Neuronal stem cell (in vitro differentiated cells): ENCODE results near the gene IFIT1.
"Not testable (repeated sequence)": the region's sequence is repeated elsewhere in the genome, so short reads cannot be mapped to it uniquely, and the experiment has no call there.

Experiments
- DNase-seq: peaks from one replicate; pipeline ENCODE4 v3.0.0-alpha.2; 2013; ENCODE audit warnings: low spot score
- H2AFZ ChIP-seq: one replicate; pipeline ENCODE4 v1.6.1; 2013; ENCODE audit warnings: mild to moderate bottlenecking, low read length, inconsistent platforms
- H2AK5ac ChIP-seq: 2 replicates; pipeline ENCODE4 v1.6.1; 2013; ENCODE audit warnings: low read depth, mild to moderate bottlenecking, inconsistent platforms, low read length, moderate library complexity, mixed read lengths
- H2BK120ac ChIP-seq: 2 replicates; pipeline ENCODE4 v1.6.1; 2013; ENCODE audit warnings: low read depth, mild to moderate bottlenecking, inconsistent platforms, low read length, moderate library complexity, mixed read lengths
- H2BK12ac ChIP-seq: one replicate; pipeline ENCODE4 v1.6.1; 2013; ENCODE audit warnings: low read length, inconsistent platforms
- H2BK15ac ChIP-seq: 2 replicates; pipeline ENCODE4 v1.6.1; 2013; ENCODE audit warnings: mild to moderate bottlenecking, low read length, inconsistent platforms, mixed read lengths
- H2BK5ac ChIP-seq: one replicate; pipeline ENCODE4 v1.6.1; 2013; ENCODE audit warnings: inconsistent platforms, mild to moderate bottlenecking, low read length, moderate library complexity
- H3K14ac ChIP-seq: one replicate; pipeline ENCODE4 v1.6.1; 2013; ENCODE audit warnings: low read length, inconsistent platforms
- H3K18ac ChIP-seq: 2 replicates; pipeline ENCODE4 v1.6.1; 2013; ENCODE audit warnings: low read length, inconsistent platforms
- H3K23ac ChIP-seq: 2 replicates; pipeline ENCODE4 v1.6.1; 2013; ENCODE audit warnings: low read depth, mild to moderate bottlenecking, mixed read lengths, low read length, inconsistent platforms; ENCODE audit not compliant: poor library complexity
- H3K27ac ChIP-seq: replicated peaks from 3 replicates; pipeline ENCODE4 v1.5.1; 2013; ENCODE audit warnings: low read length, inconsistent platforms
- H3K27me3 ChIP-seq, 3 experiments: 2 replicates each; pipeline ENCODE4 v1.6.1; 2013; ENCODE audit warnings: low read length in 3 of 3, mild to moderate bottlenecking in 2 of 3, inconsistent platforms in 1 of 3, low read depth in 1 of 3, mixed read lengths in 1 of 3, moderate library complexity in 1 of 3; ENCODE audit not compliant: control insufficient read depth in 3 of 3, insufficient read depth in 3 of 3
- H3K36me3 ChIP-seq, 2 donors: replicated peaks in 1 of 2; 2 replicates each; pipeline ENCODE4 v1.6.1; 2013; ENCODE audit warnings: low read length in 2 of 2; ENCODE audit not compliant: control insufficient read depth in 2 of 2, insufficient read depth in 2 of 2
- H3K4ac ChIP-seq: 2 replicates; pipeline ENCODE4 v1.6.1; 2013; ENCODE audit warnings: inconsistent platforms, mild to moderate bottlenecking, low read length, moderate library complexity
- H3K4me1 ChIP-seq, 2 donors: 1 replicate in 1 of 2; 2 replicates in 1 of 2; pipeline ENCODE4 v1.6.1; 2013; ENCODE audit warnings: low read length in 2 of 2, low read depth in 1 of 2; ENCODE audit not compliant: control insufficient read depth in 2 of 2, insufficient read depth in 1 of 2
- H3K4me2 ChIP-seq: one replicate; pipeline ENCODE4 v1.6.1; 2013; ENCODE audit warnings: mild to moderate bottlenecking, low read length, inconsistent platforms; ENCODE audit not compliant: insufficient read depth, poor library complexity, severe bottlenecking
- H3K4me3 ChIP-seq, 2 donors: 2 replicates each; pipeline ENCODE4 v1.5.1; 2013; ENCODE audit warnings: low read length in 2 of 2, mild to moderate bottlenecking in 2 of 2, inconsistent platforms in 1 of 2, moderate library complexity in 1 of 2
- H3K79me1 ChIP-seq: one replicate; pipeline ENCODE4 v1.6.1; 2013; ENCODE audit warnings: low read depth, mild to moderate bottlenecking, inconsistent platforms, low read length, moderate library complexity
- H3K9ac ChIP-seq: one replicate; pipeline ENCODE4 v1.6.1; 2013; ENCODE audit warnings: mild to moderate bottlenecking, low read depth, low read length, inconsistent platforms; ENCODE audit not compliant: poor library complexity
- H3K9me3 ChIP-seq, 2 donors: replicated peaks in 1 of 2; 2 replicates each; pipeline versions ENCODE3 to v1.6.1; 2013; ENCODE audit warnings: low read length in 2 of 2, mild to moderate bottlenecking in 2 of 2, inconsistent platforms in 1 of 2, low read depth in 1 of 2, mixed read lengths in 1 of 2, moderate library complexity in 1 of 2; ENCODE audit not compliant: control insufficient read depth in 2 of 2, insufficient read depth in 1 of 2
- H4K8ac ChIP-seq: one replicate; pipeline ENCODE4 v1.6.1; 2013; ENCODE audit warnings: low read depth, mild to moderate bottlenecking, inconsistent platforms, low read length, moderate library complexity
- H4K91ac ChIP-seq: one replicate; pipeline ENCODE4 v1.6.1; 2013; ENCODE audit warnings: low read length, low read depth, mild to moderate bottlenecking, inconsistent platforms; ENCODE audit not compliant: poor library complexity
- WGBS, 2 donors: extraction: QIAGEN DNeasy Blood & Tissue Kit; methylation state at CpG; one replicate each; pipeline ENCODE4 v1.1.7; 2013; ENCODE audit warnings: missing lambda C conversion rate in 2 of 2, mixed read lengths in 1 of 2; ENCODE audit not compliant: insufficient read length in 2 of 2, insufficient replicate concordance in 1 of 2; ENCODE audit errors: extremely low coverage in 2 of 2; 5-methylcytosine and 5-hydroxymethylcytosine counted together

Gene IFIT1

DNA sequence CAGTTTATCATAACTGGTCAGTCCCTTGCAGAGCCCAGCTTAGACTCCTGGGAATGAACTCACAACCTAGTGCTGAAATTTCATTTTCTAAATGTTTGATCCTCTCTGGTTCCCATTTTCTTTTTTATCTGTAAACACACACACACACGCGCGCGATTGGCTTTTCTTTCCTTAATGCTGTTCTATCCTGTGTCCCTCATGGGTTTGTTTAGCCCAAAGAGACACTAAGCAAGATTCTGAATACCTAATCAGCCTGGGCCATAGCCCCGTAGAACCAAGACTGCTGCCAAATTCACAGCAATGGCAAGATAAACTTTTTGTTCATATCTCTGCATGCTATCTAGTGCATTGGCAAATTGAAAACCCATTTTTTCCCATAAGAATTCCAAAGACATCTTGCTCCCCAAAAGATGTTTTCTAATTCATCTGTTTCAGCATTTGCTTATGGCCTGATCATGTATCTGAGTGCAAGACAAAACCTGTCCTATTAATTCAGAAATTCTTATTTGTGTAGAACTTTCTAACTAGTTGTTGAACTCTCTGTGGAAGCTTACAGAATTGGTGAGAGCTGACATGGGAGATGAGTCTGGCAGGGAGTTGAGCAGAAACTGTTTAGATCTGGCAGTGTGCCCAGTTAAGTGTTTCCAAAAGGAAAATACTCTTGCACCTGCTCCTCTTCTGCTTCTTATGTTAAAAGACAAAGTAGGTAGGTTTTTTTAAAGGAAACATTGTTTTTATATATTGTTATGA lies 1.8 kb upstream of the IFIT1 start:
- Histone ChIP-seq H4K8ac (no peak overlapping the region), H2BK5ac (no peak overlapping the region), H3K27ac (no peak overlapping the region), H3K79me1 (no peaks in the 10 kb centered on the region), H3K36me3 (no peaks in the 10 kb centered on the region), H2BK120ac (no peak overlapping the region), H2AK5ac (no peak overlapping the region), H3K14ac (no peak overlapping the region), H4K91ac (no peak overlapping the region), H3K4me2 (no peak overlapping the region), H2BK15ac (no peak overlapping the region), H2BK12ac (no peak overlapping the region), H3K23ac (no peak overlapping the region), H3K18ac (no peak overlapping the region), H3K9ac (no peak overlapping the region), H3K4me3 (no peak overlapping the region), H3K4me1 (peaks cover 1 to 3% of the 10 kb centered on the region in 2 donors), H3K9me3 (no peaks in the 10 kb centered on the region), H2AFZ (no peak overlapping the region), H3K4ac (no peak overlapping the region), H3K27me3 (no peaks in the 10 kb centered on the region)
- no CpG with 5 or more reads among the region's 5 CpGs for WGBS, 2 donors
- no peak for DNase-seq

DNA sequence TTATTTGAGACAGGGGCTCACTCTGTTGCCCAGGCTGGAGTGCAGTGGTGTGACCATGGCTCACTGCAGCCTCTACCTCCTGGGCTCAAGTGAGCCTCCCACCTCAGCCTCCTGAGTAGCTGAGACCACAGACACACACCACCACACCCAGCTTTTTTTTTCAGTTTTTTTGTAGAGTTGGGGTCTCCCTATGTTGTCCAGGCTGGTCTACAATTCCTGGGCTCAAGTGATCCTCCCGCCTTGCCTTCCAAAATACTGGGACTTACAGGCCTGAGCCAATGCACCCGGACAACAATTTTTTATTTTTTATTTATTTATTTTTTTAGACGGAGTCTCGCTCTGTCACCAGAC lies 1.2 kb upstream of the IFIT1 start:
- not testable (repeated sequence) for H2BK15ac ChIP-seq, H2BK12ac ChIP-seq, H3K79me1 ChIP-seq, H3K9ac ChIP-seq, H2BK5ac ChIP-seq, H4K8ac ChIP-seq, H3K4me2 ChIP-seq, H2BK120ac ChIP-seq, H3K4ac ChIP-seq, H2AK5ac ChIP-seq, H2AFZ ChIP-seq, H3K4me1 ChIP-seq, H3K23ac ChIP-seq, DNase-seq, H3K4me3 ChIP-seq, H3K18ac ChIP-seq, H3K27me3 ChIP-seq, H4K91ac ChIP-seq, H3K9me3 ChIP-seq, H3K36me3 ChIP-seq, H3K27ac ChIP-seq, H3K14ac ChIP-seq
- no CpG with 5 or more reads among the region's 4 CpGs for WGBS, 2 donors

DNA sequence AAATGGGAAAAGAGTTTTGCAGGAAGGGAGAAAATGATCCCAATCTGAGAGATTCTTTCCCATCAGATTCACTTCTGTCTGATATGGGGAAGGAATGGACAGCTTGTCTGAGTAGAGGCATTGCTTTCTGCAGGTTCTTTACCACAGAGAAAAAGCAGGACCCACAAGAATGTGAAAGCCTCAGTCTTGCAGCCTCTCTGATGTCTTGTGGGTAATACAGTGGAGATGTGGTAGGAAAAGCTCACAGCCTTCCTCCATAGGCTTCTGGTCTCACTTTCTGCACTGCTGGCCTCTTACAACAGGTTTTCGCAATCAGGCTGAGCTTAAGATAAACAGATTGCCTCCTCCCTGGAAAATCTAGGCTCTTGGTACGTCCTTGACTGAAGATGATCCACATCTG lies 551 bp downstream of the IFIT1 start:
- Histone ChIP-seq H3K9ac (no peak overlapping the region), H2BK12ac (no peak overlapping the region), H3K36me3 (no peaks in the 10 kb centered on the region), H3K27me3 (no peaks in the 10 kb centered on the region), H2BK5ac (no peak overlapping the region), H3K4ac (no peak overlapping the region), H2BK15ac (no peak overlapping the region), H3K4me3 (peak overlapping the region in 1 of 2 donors; percentile 58), H3K79me1 (no peaks in the 10 kb centered on the region), H2AFZ (peak overlapping the region; percentile 88), H3K4me1 (peaks cover 1 to 3% of the 10 kb centered on the region in 2 donors), H3K9me3 (no peaks in the 10 kb centered on the region), H3K27ac (no peak overlapping the region), H4K91ac (no peak overlapping the region), H3K14ac (no peak overlapping the region), H3K4me2 (peak overlapping the region; percentile 35), H3K23ac (no peak overlapping the region), H4K8ac (no peak overlapping the region), H3K18ac (no peak overlapping the region), H2AK5ac (no peak overlapping the region), H2BK120ac (no peak overlapping the region)
- WGBS, 2 donors: no CpG with 5 or more reads among the region's 2 CpGs
- no peak for DNase-seq

DNA sequence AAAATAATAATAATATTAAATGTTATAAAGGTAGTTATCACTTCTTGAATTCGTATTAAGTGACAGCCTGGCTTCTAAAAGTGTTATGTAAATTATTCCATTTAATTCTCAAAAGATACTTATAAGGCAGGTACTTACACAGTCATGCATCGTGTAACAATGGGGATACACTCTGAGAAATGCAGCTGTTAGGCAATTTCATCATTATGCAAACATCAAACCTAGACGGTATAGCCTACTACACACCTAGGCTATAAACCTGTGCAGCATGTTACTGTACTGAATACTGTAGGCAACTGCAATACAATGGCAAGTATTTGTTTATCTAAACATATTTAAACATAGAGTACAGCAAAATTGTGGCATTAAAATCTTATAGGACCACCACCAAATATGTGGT lies 1.5 kb downstream of the IFIT1 start:
- H3K9me3 ChIP-seq: no peaks in the 10 kb centered on the region
- no peak overlapping the region for H2BK12ac ChIP-seq
- no peak overlapping the region for H2BK5ac ChIP-seq
- H3K4me2 ChIP-seq: no peak overlapping the region
- no peaks in the 10 kb centered on the region for H3K27me3 ChIP-seq
- no peaks in the 10 kb centered on the region for H3K79me1 ChIP-seq
- no peak for DNase-seq
- H3K18ac ChIP-seq: no peak overlapping the region
- no peaks in the 10 kb centered on the region for H3K36me3 ChIP-seq
- no peak overlapping the region for H2BK15ac ChIP-seq
- H3K23ac ChIP-seq: no peak overlapping the region
- no peak overlapping the region for H2BK120ac ChIP-seq
- H4K91ac ChIP-seq: no peak overlapping the region
- no peak overlapping the region for H2AK5ac ChIP-seq
- no peak overlapping the region for H3K4ac ChIP-seq
- H3K27ac ChIP-seq: no peak overlapping the region
- no peak overlapping the region for H3K9ac ChIP-seq
- no peak overlapping the region for H4K8ac ChIP-seq
- no CpG with 5 or more reads among the region's 3 CpGs for WGBS, 2 donors
- no peak overlapping the region for H2AFZ ChIP-seq
- peaks cover 1 to 3% of the 10 kb centered on the region in 2 donors for H3K4me1 ChIP-seq
- no peak overlapping the region for H3K4me3 ChIP-seq
- H3K14ac ChIP-seq: no peak overlapping the region
